WERI-Rb-1 (cell line): ENCODE measurements around the gene DIPK2B.

Experiments used
- DNase-seq: peaks from one replicate; pipeline ENCODE4 v3.0.0-alpha.2; 2020
- H3K27ac ChIP-seq: fragments of 250-450 bp; sonication (Bioruptor Pico); 2 replicates; pipeline ENCODE4 v1.5.1; 2020; ENCODE audit warnings: mild to moderate bottlenecking, moderate library complexity
- H3K27me3 ChIP-seq: fragments of 250-450 bp; sonication (Bioruptor Pico); 2 replicates; pipeline ENCODE4 v1.5.1; 2021; ENCODE audit warnings: mild to moderate bottlenecking, low read depth, moderate library complexity; ENCODE audit not compliant: insufficient read depth, severe bottlenecking
- H3K36me3 ChIP-seq: fragments of 250-450 bp; sonication (Bioruptor Pico); 2 replicates; pipeline ENCODE4 v1.5.1; 2020; ENCODE audit warnings: mild to moderate bottlenecking, moderate library complexity
- H3K4me3 ChIP-seq: 2 replicates; pipeline ENCODE4 v1.5.1; 2011; ENCODE audit warnings: low read depth, mild to moderate bottlenecking, control low read depth, low read length
- H3K9me3 ChIP-seq: fragments of 250-450 bp; sonication (Bioruptor Pico); 2 replicates; pipeline ENCODE4 v1.5.1; 2021; ENCODE audit warnings: mild to moderate bottlenecking, moderate library complexity; ENCODE audit not compliant: severe bottlenecking
- TF ChIP-seq, protein P1 (sequence below): IDR thresholded peaks from 2 replicates; pipeline ENCODE4 v1.5.1; 2011; ENCODE audit warnings: low read depth, mild to moderate bottlenecking, control low read depth, inconsistent platforms, low read length

Gene DIPK2B

GRCh38 chrX:45157647-45158046 is 43.0 kb downstream of the DIPK2B start:
- Histone ChIP-seq H3K4me3 (no peak overlapping the region), H3K27ac (no peak overlapping the region), H3K27me3 (peaks cover 16% of the 10 kb centered on the region), H3K36me3 (no peaks in the 10 kb centered on the region), H3K9me3 (no peaks in the 10 kb centered on the region)
- no peak for DNase-seq
- TF ChIP-seq, protein P1, sequence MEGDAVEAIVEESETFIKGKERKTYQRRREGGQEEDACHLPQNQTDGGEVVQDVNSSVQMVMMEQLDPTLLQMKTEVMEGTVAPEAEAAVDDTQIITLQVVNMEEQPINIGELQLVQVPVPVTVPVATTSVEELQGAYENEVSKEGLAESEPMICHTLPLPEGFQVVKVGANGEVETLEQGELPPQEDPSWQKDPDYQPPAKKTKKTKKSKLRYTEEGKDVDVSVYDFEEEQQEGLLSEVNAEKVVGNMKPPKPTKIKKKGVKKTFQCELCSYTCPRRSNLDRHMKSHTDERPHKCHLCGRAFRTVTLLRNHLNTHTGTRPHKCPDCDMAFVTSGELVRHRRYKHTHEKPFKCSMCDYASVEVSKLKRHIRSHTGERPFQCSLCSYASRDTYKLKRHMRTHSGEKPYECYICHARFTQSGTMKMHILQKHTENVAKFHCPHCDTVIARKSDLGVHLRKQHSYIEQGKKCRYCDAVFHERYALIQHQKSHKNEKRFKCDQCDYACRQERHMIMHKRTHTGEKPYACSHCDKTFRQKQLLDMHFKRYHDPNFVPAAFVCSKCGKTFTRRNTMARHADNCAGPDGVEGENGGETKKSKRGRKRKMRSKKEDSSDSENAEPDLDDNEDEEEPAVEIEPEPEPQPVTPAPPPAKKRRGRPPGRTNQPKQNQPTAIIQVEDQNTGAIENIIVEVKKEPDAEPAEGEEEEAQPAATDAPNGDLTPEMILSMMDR, result no peak

- no peak for DNase-seq
- H3K9me3 ChIP-seq, result no peaks in the 10 kb centered on the region
- no peak overlapping the region for H3K4me3 ChIP-seq
- TF ChIP-seq, protein P1, result no peak
- no peak overlapping the region for H3K27ac ChIP-seq
- H3K36me3 ChIP-seq, result no peaks in the 10 kb centered on the region
- H3K27me3 ChIP-seq, result peaks cover 22% of the 10 kb centered on the region
These were observed 46.2 kb downstream of the DIPK2B start for GRCh38 chrX:45154462-45154861.

- H3K27ac ChIP-seq, result no peak overlapping the region
- no peak for DNase-seq
- no peaks in the 10 kb centered on the region for H3K36me3 ChIP-seq
- H3K4me3 ChIP-seq, result no peak overlapping the region
- no peaks in the 10 kb centered on the region for H3K9me3 ChIP-seq
- TF ChIP-seq, protein P1, result no peak
- H3K27me3 ChIP-seq, result peaks cover 22% of the 10 kb centered on the region
These were observed 46.7 kb downstream of the DIPK2B start for GRCh38 chrX:45154033-45154360.
